Measurements from ENCODE around the gene ADAMTSL3.
"Not testable (repeated sequence)": the region's sequence is repeated elsewhere in the genome, so short reads cannot be mapped to it uniquely, and the experiment has no call there.

Gene ADAMTSL3

DNA sequence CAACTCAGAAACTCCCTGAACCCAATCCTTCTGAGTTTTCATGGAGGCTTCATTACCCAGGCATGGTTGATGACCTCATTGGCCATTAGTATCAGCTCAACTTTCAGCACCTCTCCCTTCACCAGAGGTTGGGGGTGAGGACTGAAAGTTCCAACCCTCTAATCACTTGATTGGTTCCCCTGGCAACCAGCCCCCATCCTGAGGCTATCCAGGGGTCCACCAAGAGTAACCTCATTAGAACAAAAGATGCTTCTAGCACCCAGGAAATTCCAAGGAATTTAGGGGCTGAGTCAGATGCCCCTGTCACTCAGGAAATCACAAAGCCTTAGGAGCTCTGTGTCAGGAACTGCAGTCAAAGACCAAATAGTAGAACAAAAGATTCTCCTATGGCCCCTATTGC is 43.8 kb downstream of the ADAMTSL3 start:
- DNase-seq (ENCODE audit: low read depth in 2 of 2): no peak

DNA sequence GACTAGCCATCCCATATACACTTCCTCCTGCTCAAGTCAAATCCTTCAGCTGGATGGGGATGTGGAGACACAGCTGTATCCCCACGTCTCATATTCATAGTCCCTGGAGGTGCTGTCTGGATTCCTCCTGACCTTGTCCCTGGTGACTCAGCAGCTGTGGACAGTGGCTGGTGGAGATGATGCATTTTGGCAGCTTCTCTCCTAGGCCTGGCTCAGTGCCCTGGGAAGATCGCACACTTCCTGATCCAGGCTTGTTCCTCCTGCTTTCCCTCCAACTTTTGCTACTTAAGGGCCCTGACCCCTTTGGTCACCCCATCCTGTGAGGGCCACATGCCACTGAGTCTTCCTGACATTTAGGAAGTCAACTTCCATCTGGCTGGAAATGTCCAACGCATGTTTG is 44.4 kb downstream of the ADAMTSL3 start:
- peak in 1 of 2 experiments; percentile 9 for DNase-seq (ENCODE audit: low read depth in 2 of 2)

DNA sequence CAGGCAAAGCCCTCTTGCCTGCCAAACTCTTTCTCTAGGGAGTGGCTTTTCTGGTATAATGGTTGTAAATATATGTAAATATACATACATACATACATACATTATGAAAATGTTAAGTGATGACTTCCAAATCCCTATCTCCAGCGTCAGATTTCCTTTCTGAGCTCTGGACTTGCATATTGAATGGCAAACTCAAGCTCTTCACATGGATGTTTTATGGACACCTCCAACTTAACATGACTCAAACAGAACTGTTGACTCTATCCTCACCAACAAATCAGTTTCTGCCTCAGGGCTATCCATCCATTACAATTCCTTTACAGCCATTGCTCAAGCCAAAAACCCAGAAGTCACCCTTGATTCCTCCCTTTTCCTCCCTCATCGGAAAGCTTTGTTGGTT is 45.1 kb downstream of the ADAMTSL3 start:
- DNase-seq (ENCODE audit: low read depth in 2 of 2): no peak

DNA sequence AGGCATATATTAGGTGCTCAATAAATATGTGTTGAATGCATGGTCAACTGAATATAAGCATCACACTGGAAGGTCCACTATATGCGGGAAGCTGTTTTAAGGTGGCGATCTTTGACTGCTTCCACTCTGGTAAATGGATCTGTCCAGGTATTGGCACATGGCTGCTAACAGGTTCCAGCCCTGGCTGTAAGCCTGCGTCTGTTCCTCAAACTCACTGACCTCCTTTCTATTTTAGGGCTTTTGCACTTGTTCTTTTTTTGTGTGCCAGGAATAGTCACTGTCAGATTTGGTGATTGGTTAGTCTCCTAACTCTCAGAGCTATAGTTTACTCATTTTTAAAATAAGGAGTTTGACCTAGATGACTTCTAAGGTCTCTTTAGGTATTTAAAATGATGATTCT is 46.2 kb downstream of the ADAMTSL3 start:
- no peak for DNase-seq (ENCODE audit: low read depth in 2 of 2)

DNA sequence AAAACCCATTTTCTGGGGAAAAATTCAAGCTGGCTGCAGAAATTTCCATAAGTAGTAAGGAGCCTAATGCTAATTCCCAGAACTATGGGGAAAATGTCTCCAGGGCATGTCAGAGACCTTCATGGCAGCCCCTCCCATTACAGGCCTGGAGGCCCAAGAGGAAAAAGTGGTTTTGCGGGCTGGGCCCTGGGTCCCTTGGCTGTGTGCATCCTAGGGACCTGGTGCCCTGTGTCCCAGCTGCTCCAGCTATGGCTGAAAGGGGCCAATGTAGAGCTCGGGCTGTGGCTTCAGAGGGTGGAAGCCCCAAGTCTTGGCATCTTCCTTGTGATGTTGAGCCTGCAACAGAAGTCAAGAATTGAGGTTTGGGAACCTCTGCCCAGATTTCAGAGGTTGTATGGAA is 48.4 kb downstream of the ADAMTSL3 start:
- not testable (repeated sequence) for DNase-seq (ENCODE audit: low read depth in 2 of 2)

DNA sequence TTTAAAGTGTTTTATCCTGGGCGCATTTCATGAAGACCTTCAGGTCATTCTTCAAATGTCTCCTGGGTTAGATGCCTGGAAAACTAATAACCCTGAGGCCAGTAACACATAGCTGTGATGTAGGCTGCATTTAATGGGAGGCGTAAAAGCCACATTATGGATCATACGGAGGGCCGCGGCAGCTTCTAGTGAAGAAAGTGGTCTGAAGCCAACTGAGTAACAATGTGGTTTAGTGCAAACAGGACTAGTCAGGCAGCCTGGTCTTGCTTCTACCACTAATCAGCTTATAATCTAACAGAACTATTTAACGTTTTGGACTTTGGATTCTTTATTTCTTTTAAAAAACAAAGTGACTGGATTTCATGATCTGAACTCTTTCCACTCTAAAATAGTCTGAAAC is 54.4 kb downstream of the ADAMTSL3 start:
- DNase-seq (ENCODE audit: low read depth in 2 of 2): no peak

DNA sequence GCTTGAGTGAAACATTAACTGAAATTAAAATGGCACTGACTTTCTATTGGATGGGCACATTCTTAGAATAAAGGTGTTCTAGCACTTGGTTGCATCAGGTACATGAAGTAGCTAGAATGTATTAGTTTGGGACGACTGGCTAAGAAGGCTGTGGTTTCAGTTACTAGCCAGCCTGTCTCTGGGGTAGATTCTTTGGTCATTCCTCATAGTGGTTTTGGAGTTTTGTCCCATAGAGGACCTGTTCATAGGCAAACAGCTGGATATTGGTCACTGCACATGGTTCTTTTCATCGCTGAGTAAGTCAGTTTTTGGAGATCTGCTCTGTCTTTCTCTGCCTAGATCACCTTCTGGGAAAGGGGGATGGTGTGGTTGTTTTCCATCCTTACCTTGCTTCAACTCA is 55.3 kb downstream of the ADAMTSL3 start:
- no peak for DNase-seq (ENCODE audit: low read depth in 2 of 2)

DNA sequence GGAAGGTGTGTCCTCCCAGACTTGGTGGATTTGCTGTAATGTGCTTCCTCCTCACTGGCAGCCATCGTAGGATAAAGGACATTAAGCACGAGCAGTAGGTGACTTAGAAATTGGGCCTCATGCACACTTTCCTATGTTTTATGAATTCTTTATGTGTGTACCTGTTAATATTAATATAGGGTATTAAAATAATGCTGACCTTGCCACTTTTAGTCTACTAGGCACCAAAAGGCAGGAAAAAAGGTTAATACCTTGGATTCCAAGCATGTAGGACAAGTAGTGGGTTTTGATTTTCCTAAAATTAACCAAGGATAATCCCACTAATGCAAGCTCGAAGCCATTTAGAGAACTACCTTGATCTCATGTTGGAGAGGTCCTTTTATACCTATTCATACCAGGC is 55.9 kb downstream of the ADAMTSL3 start:
- DNase-seq (ENCODE audit: low read depth in 2 of 2): no peak

DNA sequence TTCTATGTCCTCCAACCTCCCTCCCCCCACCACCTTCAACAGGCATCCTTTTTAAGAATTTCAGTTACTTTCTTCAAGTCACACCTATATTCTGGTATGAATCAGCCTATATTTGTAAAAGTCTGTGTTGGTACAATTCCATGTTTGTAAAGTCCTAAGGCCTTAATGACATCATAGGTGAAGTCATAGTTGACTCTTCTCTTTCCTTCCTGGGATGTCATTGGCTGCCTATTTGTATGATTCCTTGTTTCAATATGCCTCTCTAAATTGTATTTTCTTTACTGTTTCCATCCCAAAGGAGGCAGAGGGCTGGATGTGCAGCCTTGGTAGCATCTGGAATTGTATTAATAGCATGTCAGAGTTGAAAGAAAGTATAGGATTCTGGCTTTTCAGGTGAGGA is 56.5 kb downstream of the ADAMTSL3 start:
- no peak for DNase-seq (ENCODE audit: low read depth in 2 of 2)

DNA sequence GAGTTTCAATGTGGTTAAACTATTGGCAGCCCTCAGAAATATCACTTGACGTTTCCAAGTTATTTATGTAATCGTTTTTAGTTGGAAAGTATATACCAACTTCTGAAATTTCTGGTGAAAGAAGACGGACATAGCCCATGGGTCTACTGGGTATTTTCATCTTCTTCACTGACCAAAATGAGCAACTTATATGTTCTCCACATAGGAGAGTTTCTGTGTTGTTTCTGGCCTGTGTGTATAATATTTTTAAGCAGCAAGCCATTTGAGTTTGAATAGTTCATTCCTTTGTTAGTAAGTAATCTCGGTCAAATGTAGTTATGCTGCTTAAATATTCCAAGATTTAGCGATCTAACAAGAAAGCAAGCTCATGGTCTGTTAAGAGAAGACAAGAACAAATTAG is 57.3 kb downstream of the ADAMTSL3 start:
- DNase-seq (ENCODE audit: low read depth in 2 of 2): no peak

DNA sequence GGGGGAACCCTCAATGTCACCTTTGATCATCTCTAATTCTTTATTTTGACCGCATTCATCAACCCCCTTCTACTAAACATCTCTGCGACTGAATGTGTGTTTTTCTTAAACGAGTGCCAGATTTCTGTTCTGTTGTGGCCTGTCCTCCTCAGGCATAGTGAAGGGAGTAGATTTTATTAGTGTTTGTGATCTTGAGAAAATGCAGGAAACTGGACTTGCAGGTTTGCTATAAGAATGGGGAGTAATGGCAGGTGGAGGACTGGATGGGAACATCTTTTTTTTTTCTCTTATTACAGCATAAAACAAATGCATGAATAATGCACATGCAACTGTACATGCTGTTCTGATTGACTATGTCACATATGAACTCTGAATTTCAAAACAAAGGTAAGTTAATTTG is 59.3 kb downstream of the ADAMTSL3 start:
- DNase-seq (ENCODE audit: low read depth in 2 of 2): no peak

DNA sequence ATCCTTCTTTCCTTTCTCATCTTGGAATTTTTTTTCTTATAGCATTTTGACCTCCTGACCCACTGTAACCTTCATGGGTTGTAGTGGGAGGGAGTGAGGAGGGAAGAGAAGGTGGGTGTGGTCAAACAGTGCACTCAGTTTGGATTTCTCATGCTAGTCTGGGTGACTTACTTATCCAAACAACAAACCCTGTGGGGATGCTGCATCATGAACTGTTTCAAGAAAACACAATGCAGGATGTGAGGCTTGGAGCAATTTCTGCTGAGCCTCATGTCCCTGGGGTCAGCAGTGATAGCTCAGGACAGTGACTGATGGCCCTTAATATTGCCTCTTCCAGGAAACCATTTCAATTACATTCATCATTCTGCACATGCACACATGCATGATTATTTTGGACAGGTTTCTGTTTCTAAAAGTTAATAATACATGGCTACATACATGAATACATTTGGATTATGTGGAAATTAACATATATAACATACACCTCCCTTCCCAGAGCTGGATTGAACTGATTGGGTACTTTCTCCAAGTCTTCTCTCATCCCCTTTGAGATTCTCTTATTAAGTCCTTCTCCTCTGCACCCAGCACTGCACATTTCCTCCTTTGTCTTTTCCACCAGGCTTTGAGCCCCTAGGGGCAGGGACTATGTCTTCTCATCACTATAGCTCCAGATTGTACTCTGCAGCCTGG is 61.2 kb downstream of the ADAMTSL3 start:
- no peak for DNase-seq (ENCODE audit: low read depth in 2 of 2)

DNA sequence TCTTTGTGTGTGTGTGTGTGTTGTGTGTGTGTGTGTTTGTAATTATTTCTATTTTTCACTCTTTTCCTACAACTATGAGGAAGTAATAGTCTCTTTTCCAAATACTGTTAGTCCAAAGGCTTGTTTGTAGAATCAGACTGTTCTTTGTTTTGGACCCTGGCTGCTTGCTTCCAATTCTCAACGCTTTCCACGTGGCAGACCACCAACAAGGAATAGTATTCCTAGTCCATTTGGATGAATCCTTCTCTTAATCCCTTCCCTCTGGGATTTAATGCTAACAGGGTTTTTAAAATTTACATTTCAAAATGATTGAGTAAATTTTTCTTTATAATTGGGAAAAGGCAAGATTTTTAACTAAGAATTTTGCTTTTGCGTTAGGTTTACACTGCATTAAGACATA is 62.7 kb downstream of the ADAMTSL3 start:
- DNase-seq (ENCODE audit: low read depth in 2 of 2): no peak

DNA sequence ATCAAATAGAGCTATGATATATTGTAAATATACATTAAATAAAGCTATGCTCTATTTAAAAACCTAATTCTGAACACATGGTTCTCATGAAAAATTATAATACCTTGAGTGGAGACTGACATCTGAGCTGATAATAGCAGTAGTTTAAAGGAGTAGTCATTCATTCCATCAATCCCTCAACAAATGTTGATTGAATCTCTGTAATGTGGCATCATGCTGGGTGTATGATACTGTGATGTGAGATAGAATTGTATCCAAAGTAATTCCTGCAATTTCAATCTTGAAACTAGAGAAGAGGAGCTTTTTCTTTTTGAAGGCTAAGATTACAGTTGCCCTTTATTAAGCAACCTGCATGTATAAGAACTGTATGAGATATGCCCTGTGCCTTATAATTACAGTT is 63.1 kb downstream of the ADAMTSL3 start:
- DNase-seq (ENCODE audit: low read depth in 2 of 2): no peak

DNA sequence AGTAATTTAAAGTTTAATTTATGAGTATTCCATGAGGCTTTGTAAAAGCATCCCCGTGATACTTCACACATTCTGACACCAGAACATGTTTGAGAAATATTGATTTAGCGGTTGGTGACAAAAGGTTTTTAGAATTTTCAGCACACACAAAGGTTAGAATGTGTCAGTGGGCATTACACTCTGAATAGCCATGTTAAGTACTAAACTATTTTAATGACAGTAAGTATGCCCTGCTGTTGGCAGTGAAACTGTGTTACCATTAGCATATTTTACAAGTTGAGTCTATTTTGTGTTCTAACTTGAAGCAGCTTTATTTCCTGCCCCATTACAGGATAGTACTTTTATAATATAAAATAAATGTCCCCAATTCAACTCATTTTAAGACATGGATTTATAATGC is 66.5 kb downstream of the ADAMTSL3 start:
- no peak for DNase-seq (ENCODE audit: low read depth in 2 of 2)

DNA sequence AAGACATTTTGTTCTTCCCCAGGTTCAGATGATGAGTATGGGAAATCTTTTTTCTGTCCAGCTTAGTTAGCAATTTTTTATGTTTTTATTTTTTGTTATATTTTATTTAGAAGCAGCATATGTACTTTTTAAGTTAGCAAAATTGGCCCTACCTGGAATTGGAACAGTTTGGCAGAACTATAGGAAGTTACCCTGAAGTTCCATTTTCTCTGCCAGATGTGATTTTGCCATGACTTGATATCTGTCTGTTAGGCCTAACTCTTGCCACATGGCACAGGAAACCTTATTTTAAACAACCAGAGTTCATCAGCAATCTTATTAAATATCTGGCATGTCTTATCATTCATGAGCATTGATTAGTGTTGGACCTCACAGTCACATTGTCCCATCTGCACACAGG is 67.1 kb downstream of the ADAMTSL3 start:
- no peak for DNase-seq (ENCODE audit: low read depth in 2 of 2)

DNA sequence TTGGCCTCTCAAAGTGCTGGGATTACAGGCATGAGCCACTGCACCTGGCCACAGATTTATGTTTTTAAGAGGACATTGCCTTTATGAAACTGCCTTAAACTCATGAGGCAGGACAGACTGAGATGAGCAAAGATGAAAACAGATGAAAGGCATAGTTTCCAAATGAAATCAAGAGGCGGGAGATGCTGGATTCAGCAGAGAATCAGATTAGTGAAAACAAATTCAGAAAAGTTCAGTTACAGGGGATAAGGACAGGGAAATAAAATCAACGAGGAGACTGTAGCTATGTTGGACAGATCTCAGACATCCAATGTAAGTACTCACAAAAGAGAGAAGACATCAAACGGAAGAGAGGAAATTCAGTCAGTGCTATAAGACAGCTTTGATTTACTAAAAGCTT is 68.1 kb downstream of the ADAMTSL3 start:
- no peak for DNase-seq (ENCODE audit: low read depth in 2 of 2)

DNA sequence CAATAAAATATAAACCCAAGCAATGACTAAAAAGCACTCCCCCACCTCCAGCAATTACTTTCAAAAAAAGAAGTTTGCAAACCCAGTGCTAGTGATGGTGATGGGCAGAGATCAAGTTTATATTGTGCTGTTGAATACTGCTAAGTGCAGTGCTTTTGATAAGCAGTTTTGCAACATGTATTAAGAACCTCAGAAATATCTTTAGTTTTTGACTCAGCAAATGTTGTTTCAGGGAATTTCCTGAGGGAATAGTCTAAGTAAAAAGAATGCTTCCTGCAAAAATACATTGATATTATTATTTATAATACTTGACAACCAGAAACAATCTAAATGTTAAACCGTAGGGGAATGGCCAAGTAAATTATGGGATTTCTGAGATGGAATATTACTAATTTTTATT is 69.3 kb downstream of the ADAMTSL3 start:
- no peak for DNase-seq (ENCODE audit: low read depth in 2 of 2)

DNA sequence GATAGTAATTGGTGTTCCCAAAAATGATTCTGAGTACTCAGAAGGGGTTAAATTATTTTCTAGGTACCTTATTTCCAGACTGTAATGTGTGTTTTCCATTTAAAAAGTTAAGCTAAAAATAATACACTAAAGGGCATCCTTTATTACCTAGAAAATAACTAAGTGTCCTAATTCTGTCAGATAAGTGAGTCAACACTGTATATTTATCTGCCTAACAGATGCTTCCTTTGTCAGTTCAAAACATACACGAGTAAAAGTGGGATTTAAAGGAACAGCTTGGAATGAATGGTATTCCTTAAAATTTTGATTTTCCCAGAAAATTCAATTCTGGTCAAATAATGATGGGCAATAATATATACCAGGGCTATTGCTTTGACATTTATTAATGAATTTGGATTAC is 78.3 kb downstream of the ADAMTSL3 start:
- DNase-seq (ENCODE audit: low read depth in 2 of 2): no peak

DNA sequence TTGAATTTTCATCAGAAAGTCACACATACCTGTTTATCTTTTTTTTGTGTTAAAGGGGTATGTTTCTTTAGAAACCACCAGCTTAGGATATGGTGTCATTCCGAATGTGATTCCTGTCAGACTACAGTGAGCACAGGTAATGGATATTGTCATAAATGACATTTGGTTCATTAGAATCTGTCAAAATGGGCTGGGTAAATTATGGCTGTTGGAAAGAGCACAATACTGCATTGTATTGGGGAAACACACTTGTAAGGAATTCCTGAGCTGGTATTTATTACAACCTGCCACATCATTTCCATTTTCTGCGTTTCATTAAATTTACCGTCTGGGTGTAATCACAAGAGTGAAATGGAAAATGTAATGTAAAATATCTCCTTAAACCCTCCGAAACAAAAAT is 78.8 kb downstream of the ADAMTSL3 start:
- no peak for DNase-seq (ENCODE audit: low read depth in 2 of 2)

DNA sequence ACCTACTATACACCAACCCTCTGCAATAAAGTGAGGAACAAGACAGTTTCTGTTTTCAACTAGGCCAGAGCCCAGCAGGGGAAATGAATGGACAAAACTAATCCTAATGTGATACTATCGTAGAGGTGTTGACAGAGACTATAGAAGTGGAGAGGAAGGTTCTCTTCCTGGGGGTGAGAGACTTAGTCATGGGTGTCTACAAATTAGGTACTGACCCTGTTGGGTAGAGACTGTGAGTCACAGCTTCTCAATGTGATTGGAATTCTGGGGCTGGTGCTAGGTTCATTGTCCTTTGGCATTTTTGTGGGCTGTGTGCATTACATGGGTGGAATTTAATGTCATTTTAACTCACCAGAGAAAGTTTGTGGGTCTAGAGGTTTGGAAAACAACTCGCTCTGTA is 79.3 kb downstream of the ADAMTSL3 start:
- peak; percentile 33 to 45 for DNase-seq (ENCODE audit: low read depth in 2 of 2)

DNA sequence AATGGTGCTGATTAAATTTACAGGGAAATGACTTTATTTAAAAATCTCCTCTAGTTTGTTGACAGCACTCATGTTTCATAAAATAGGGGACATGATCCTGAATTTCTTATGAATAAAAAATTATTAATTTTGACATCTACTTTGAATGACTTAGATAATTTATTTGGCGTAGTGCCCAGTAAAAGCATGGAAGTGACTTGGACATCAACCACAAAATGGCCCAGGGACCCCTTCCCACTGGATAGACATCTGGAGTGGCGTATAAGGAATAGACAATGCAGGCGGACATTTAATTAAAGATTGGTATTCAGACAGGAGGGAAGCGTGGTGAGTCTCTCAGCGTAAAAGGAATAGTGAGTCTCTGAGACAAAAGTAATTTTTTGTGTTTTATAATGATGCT is 79.8 kb downstream of the ADAMTSL3 start:
- DNase-seq (ENCODE audit: low read depth in 2 of 2): no peak

DNA sequence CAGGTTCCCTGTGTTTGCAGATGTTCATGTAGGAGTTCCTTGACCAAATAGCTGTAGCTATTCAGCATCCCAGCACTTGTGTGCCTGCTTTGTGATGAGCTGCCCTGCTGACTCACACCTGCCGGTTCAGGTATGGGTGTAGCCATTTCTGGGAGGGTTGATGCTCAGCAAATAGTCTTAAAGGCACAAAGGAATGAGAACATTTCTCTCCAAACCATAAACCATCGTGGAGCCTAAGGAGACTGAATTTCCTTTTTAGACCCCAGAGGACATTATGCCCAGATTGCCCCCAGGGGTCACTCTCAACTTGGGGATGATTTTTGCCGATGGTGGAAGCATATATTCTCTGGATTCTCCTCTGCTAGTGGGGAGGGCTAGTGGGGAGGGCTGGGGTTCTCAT is 80.6 kb downstream of the ADAMTSL3 start:
- DNase-seq (ENCODE audit: low read depth in 2 of 2): no peak

DNA sequence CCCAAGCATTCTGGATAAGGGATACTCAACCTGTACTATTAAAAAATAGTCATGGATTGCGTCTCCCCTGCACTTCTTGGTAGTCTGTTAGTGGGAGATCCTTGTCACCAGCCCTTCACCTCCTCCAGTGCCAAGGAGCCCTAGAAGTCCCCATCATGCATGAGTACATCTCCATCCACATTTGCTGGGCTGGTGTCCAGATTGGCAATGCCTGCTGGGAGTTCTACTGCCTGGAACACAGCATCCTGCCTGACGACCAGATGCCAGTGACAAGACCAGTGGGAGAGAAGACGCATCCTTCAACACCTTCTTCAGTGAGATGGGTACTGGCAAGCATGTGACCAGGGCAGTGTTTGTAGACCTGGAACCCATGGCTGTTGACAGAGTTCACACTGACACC is 85.7 kb downstream of the ADAMTSL3 start:
- no peak for DNase-seq (ENCODE audit: low read depth in 2 of 2)
